ENCODE measurements around the gene UROC1.

- no peak for TF ChIP-seq EP300 (IDR thresholded peaks at IDR 0.05)
- no peak for TF ChIP-seq POLR2A (IDR thresholded peaks at IDR 0.05)
- TF ChIP-seq, protein P1, sequence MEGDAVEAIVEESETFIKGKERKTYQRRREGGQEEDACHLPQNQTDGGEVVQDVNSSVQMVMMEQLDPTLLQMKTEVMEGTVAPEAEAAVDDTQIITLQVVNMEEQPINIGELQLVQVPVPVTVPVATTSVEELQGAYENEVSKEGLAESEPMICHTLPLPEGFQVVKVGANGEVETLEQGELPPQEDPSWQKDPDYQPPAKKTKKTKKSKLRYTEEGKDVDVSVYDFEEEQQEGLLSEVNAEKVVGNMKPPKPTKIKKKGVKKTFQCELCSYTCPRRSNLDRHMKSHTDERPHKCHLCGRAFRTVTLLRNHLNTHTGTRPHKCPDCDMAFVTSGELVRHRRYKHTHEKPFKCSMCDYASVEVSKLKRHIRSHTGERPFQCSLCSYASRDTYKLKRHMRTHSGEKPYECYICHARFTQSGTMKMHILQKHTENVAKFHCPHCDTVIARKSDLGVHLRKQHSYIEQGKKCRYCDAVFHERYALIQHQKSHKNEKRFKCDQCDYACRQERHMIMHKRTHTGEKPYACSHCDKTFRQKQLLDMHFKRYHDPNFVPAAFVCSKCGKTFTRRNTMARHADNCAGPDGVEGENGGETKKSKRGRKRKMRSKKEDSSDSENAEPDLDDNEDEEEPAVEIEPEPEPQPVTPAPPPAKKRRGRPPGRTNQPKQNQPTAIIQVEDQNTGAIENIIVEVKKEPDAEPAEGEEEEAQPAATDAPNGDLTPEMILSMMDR (IDR thresholded peaks at IDR 0.05): no peak
Observed at GRCh38 chr3:126502656-126503055, 14.9 kb downstream of the UROC1 start.
